ENCODE data around the gene LPCAT2. TPM values are rescaled to one million over a fixed set of nuclear protein-coding genes. Genes with fewer than 3 reads are reported as not detected.

The LPCAT2 gene
- total and polyA plus RNA-seq, 2 experiments from 2014 or later: 7.8 to 23.8 TPM

GRCh38 chr16:55561319-55561848, 52.5 kb downstream of the LPCAT2 start:
- H3K36me3 ChIP-seq (ENCODE audit: insufficient read depth): no peaks in the 10 kb centered on the region
- no peaks in the 10 kb centered on the region for H3K9me3 Mint-ChIP-seq

More at GRCh38 chr16:55561319-55561848, 52.5 kb downstream of the LPCAT2 start:
- Histone ChIP-seq H3F3A (replicated peaks; ENCODE audit: low read depth) (no peaks in the 10 kb centered on the region), H4K20me1 (replicated peaks; ENCODE audit: insufficient read depth) (0 out of 2 replicates have a peak, but pooled peaks cover 3% of the 10 kb centered on the region), H3K9me2 (ENCODE audit: insufficient read depth) (no peaks in the 10 kb centered on the region), H2AFZ (no peak overlapping the region), H3K27me3 (ENCODE audit: insufficient read depth) (no peaks in the 10 kb centered on the region), H3K4me3 (no peak overlapping the region), H3K4me2 (no peak overlapping the region), H3K4me1 (ENCODE audit: insufficient read depth) (no peaks in the 10 kb centered on the region), H3K79me2 (replicated peaks; ENCODE audit: insufficient read depth) (no peaks in the 10 kb centered on the region), H3K27ac (ENCODE audit: low read depth) (no peak overlapping the region)
- DNase-seq (ENCODE audit: low spot score): no peak
- H3K27me3 Mint-ChIP-seq (ENCODE audit: insufficient read depth, low read depth, poor library complexity): no peaks in the 10 kb centered on the region
- no peaks in the 10 kb centered on the region for H3K36me3 Mint-ChIP-seq (ENCODE audit: low read depth)
- H3K4me1 Mint-ChIP-seq: no peaks in the 10 kb centered on the region
- no peak overlapping the region for H3K27ac Mint-ChIP-seq
- TF ChIP-seq ETS1 (IDR thresholded peaks at IDR 0.05) (no peak), NANOG (IDR thresholded peaks at IDR 0.05; ENCODE audit: borderline replicate concordance) (no peak), ZNF331 (CRISPR knock-in tag; IDR thresholded peaks at IDR 0.05; ENCODE audit: low read depth) (no peak), STAT1 (IDR thresholded peaks at IDR 0.05; ENCODE audit: unreplicated experiment) (no peak), CTCF (conservative IDR thresholded peaks at IDR 0.05; ENCODE audit: low read depth in 2 of 2) (no peak), EZH2 (IDR thresholded peaks at IDR 0.05; ENCODE audit: low read depth, unreplicated experiment) (no peak), REST (IDR thresholded peaks at IDR 0.05; ENCODE audit: unreplicated experiment) (no peak), JUNB (IDR thresholded peaks at IDR 0.05; ENCODE audit: unreplicated experiment) (no peak), ZNF462 (CRISPR knock-in tag; IDR thresholded peaks at IDR 0.05) (no peak), EZH2phosphoT487 (IDR thresholded peaks at IDR 0.05; ENCODE audit: unreplicated experiment) (no peak), POLR2AphosphoS5 (IDR thresholded peaks at IDR 0.05; ENCODE audit: low read depth) (no peak), ZNF114 (CRISPR knock-in tag; IDR thresholded peaks at IDR 0.05) (no peak), CREB1 (CRISPR knock-in tag; IDR thresholded peaks at IDR 0.05; ENCODE audit: low read depth) (no peak)
- H3K4me3 Mint-ChIP-seq: no peak overlapping the region
- ATAC-seq: no peak
